ENCODE measurements around the gene CRABP1.

CRABP1 gene

DNA sequence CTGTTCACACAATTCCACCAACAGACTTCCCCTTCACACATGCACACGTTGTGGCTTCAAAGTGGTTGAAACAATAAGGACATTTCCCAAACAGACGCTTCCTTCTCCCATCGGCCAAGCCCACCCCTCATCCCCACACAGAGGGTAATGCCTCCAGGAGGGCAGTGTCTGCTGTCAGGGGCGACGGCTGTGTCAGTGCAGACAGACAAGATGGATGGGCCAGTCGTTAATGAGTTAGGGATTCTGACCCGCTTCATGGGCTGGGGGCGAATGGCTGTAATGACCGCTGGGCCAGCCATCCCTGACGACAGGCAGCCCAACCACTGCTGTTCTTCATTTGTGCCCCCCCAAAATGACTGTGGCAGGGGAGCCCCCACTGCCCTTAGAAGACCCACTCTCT lies 20.6 kb upstream of the CRABP1 start:
- DNase-seq, result no peak

GRCh38 chr15:78320183-78320582 lies 20.0 kb upstream of the CRABP1 start:
- no peak for DNase-seq

GRCh38 chr15:78321041-78321570 lies 19.0 kb upstream of the CRABP1 start:
- DNase-seq, result no peak

GRCh38 chr15:78321786-78322185 lies 18.4 kb upstream of the CRABP1 start:
- no peak for DNase-seq

DNA sequence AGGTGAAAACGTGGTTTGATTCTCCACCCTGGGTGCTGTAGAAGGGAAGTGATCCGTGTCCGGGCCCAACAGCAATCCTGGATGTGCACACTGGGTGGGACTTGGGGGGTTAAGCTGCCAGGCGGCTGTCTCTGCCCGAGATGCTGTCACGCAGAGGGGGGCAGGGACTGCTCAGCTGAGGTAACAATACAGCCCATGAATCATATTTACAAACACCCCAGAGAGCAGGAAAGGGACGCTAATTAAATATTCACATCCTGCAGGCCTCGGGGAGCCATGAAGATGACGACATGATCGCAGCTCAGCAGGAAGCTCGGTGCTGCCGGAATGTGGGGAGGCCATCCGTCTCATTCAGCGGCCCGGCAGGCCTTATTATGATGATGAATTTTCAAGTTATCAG lies 17.9 kb upstream of the CRABP1 start:
- DNase-seq, result no peak

GRCh38 chr15:78322724-78323521 lies 17.2 kb upstream of the CRABP1 start:
- DNase-seq, result no peak

DNA sequence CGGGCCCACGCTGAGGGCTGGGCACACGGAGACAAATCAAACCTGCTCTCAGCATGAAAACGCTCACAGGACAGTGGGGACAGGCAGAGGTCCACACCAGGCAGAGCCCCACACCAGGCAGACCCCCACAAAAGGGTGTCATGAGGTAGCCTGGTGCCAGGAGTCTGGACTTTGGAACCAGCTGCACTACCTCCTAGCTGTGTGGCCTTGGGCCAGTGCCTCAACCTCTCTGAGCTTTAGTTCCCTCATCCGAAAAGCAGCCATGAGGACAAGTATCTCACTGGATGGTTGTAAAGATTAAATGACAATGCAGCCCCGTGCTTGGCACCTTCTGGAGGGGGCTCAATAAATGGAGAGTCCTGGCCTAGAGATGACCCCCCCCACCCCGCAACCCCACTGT lies 16.5 kb upstream of the CRABP1 start:
- DNase-seq, result no peak

- no peak for DNase-seq
Observed at GRCh38 chr15:78324144-78324543, 16.0 kb upstream of the CRABP1 start.

DNA sequence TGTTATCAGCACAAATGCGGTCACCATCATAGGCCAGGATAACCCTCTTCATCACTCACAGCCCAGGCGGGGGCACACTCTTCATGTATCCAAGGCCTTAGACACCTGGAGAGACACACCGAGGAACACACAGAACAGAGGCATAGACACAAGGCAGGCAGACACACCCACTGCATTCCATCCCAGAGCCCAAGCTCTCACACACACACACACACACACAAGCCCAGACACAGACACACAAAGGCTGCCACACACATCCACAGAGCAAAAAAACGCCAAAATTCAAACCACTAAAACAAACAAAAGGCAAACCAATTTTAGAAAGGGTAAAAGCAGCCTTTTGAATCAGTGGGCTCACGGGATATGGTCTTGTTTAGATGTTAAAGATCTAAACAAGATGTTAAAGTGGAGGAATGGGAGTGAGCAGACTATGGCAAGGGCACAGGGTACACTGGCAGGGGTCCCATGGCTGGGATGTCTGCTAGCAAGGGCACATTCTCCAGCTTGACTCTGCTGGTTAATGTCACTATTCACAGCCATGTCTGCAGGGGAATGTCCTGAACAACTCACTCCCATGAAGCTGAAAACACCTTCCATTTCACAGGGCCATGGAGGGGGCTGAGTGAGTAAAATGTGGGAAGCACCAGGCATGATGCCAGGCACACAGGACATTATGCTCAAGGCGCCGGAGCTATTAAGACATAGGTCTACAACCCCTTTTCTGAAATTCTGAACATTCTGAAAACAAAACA lies 14.9 kb upstream of the CRABP1 start:
- no peak for DNase-seq

- DNase-seq, result no peak
Observed at GRCh38 chr15:78327466-78327865, 12.7 kb upstream of the CRABP1 start.

DNA sequence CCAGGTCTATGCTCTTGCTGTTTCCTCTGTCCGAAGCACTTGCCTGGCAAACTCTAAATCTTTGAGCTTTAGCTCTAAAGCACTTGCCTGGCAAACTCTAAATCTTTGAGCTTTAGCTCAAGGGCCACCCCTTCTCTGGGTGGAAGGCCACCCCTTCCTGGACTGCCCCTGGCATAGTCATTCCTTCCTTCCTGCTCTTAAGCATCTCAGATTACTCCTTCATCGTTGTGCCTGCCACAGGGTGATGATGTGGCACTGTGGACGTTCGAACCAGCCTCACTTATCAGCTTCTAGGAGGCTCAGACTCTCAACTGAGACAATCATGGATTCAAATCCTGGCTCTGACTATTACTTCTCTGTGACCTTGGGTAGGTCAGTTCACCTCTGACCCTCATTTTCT lies 10.5 kb upstream of the CRABP1 start:
- no peak for DNase-seq

- DNase-seq, result no peak
Observed at GRCh38 chr15:78334845-78335244, 5.3 kb upstream of the CRABP1 start.

GRCh38 chr15:78335985-78336384 lies 4.2 kb upstream of the CRABP1 start:
- no peak for DNase-seq

DNA sequence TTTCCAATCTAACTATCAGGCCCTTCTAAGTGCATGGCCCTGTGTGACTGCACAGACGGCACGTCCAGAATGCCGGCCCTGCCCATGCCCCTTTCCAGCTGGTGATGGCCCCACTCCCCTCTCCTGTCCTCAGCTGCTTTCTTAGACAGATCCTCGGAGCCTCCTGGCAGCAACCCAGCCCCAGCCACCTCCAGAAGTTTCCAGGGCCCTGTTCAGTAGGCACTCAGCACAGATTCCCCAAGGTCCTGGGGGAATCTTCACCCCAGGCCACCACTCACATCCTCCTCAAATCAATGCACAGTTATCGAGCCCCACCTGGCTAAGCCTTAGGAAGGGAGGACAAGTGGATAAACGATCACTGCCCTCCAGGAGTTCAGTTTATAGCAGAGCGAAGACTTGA lies 1.4 kb upstream of the CRABP1 start:
- DNase-seq, result no peak

DNA sequence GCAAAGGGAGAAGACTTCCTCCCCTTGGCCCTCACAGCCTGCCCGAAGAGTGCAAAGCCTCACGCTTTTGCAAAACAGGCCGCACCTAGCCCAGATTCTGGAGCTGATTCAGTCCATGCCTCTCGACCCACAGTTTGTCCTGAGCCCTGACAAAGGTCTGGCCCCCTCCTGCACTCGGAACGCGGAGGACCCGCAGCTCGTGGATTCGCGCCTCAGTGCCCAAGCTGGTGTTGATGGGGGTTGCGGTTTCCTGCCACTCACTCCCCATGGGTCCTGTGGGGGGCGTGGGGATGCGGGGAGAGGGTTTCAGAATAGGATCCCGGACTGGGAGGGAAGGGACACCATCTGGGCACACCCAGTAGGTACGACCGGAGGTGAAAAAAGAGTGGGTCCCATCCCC lies 594 bp upstream of the CRABP1 start:
- no peak for DNase-seq

- DNase-seq, result peak; percentile 23
Observed at GRCh38 chr15:78341057-78341987, 1.2 kb downstream of the CRABP1 start.

GRCh38 chr15:78342021-78342420 lies 1.9 kb downstream of the CRABP1 start:
- DNase-seq, result no peak

DNA sequence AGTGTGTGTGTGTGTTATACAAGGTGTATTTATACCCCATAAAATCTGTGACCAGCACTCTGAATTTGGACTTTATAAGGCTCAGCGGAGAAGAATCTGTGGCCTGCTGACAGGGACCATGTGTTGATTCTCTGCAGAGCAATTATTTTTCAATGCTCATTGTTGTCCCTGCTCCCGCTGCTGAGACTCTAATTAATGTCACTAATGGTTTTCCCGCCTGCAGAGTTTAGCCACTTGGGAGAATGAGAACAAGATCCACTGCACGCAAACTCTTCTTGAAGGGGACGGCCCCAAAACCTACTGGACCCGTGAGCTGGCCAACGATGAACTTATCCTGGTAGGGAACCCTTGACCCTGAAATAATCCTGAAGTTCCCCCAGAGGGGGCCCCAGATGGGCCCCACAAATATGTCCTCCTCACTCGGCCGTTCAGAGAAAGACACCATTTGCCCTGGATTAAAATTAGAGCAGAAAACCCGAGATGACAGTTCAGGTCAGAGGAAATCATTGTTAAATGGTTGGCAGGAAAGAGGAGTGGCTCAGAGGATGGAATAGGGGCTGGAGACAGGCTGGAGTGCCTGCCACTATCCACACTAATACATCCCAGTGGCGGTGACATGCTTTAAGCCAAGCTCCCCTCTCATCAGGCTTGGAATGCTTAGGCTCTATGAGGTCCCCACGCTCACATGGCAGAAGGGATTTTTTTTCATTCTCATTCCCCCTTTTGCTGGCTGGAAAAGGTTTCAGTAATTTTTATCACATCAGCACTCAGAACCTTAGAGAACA lies 3.3 kb downstream of the CRABP1 start:
- no peak for DNase-seq

GRCh38 chr15:78345396-78346125 lies 5.4 kb downstream of the CRABP1 start:
- no peak for DNase-seq

GRCh38 chr15:78347586-78348543 lies 7.7 kb downstream of the CRABP1 start:
- DNase-seq, result no peak

All from NCI-H2171 (cell line).